Sigmoid colon (tissue), 7 donors: ENCODE data around the gene EMC10. TPM values are rescaled to one million over a fixed set of nuclear protein-coding genes. Genes with fewer than 3 reads are reported as not detected.
A peak's percentile ranks its signal among the peaks of the same experiment; 100 is the strongest.

Source experiments
- DNase-seq: peaks from one replicate; pipeline ENCODE4 v3.0.0-alpha.2; 2019
- H3K27ac ChIP-seq, 4 donors: fragments of 200-600 bp; sonication (generic); one replicate each; pipeline ENCODE4 v1.5.1; 2016 to 2019; ENCODE audit warnings: mild to moderate bottlenecking in 1 of 4
- H3K27me3 ChIP-seq, 3 donors: fragments of 200-600 bp; sonication (generic); one replicate each; pipeline ENCODE4 v1.5.1; 2019; ENCODE audit warnings: mild to moderate bottlenecking in 1 of 3
- H3K36me3 ChIP-seq, 4 donors: fragments of 200-600 bp; sonication (generic); one replicate each; pipeline ENCODE4 v1.5.1; 2016 to 2019
- H3K4me1 ChIP-seq, 4 donors: fragments of 200-600 bp; sonication (generic); one replicate each; pipeline ENCODE4 v1.5.1; 2017 to 2019
- H3K4me3 ChIP-seq, 4 donors: fragments of 200-600 bp; sonication (generic); one replicate each; pipeline ENCODE4 v1.5.1; 2017 to 2019; ENCODE audit warnings: mild to moderate bottlenecking in 2 of 4, moderate library complexity in 1 of 4
- H3K9me3 ChIP-seq, 4 donors: fragments of 200-600 bp in 3 of 4; sonication (generic) in 3 of 4; one replicate each; pipeline versions ENCODE4 v1.5.1 to v1.6.1; 2013 to 2019
- EP300 ChIP-seq, 4 donors: sonication (generic); formaldehyde crosslinking; IDR thresholded peaks; one replicate each; pipeline ENCODE4 v1.6.1; 2017; ENCODE audit warnings: antibody characterized with exemption in 4 of 4
- POLR2A ChIP-seq, 2 donors: fragments of 450-650 bp; IDR thresholded peaks; one replicate each; pipeline ENCODE4 v1.6.1; 2016; ENCODE audit warnings: antibody characterized with exemption in 2 of 2, mild to moderate bottlenecking in 2 of 2, moderate library complexity in 2 of 2
- POLR2AphosphoS5 ChIP-seq, 4 donors: sonication (generic); formaldehyde crosslinking; IDR thresholded peaks; one replicate each; pipeline ENCODE4 v1.6.1; 2017; ENCODE audit warnings: antibody characterized with exemption in 4 of 4
- WGBS, 2 donors: extraction: QIAGEN DNeasy Blood & Tissue Kit; methylation state at CpG; one replicate each; pipeline ENCODE4 v1.1.7; 2013; 5-methylcytosine and 5-hydroxymethylcytosine counted together
- intact Hi-C: fragments of 100-400 bp; cut with DNase I; formaldehyde crosslinking; loops from one replicate; pipeline ENCODE4 v1.15.1; 2023
- polyA plus RNA-seq, 3 donors: library from polyadenylated mRNA; stranded (reverse); fragments of 200-250 nt; gene quantifications; one replicate each; pipeline ENCODE4 v1.2.3, GENCODE V29; 2013
- total RNA-seq, 4 donors: library from RNA; depleted of rRNA; stranded (reverse); fragments of >200 nt; gene quantifications; one replicate each; pipeline ENCODE4 v1.1.0, GENCODE V29; 2016
- TF ChIP-seq, protein P1 (sequence below), 4 experiments: fragments of 450-650 bp in 3 of 4; fragments of 200-600 bp in 1 of 4; IDR thresholded peaks; one replicate each; pipeline ENCODE4 v1.5.1; 2016 to 2019; ENCODE audit warnings: antibody characterized with exemption in 4 of 4, mild to moderate bottlenecking in 3 of 4, moderate library complexity in 2 of 4
- donor health status: healthy with polysubstance abuse.
- donor health status: Bipolar disorder and iron deficiency.
- donor health status: healthy.

EMC10 gene
- total and polyA plus RNA-seq, 7 donors = 34.2 to 140 (median 41.8) TPM

DNA sequence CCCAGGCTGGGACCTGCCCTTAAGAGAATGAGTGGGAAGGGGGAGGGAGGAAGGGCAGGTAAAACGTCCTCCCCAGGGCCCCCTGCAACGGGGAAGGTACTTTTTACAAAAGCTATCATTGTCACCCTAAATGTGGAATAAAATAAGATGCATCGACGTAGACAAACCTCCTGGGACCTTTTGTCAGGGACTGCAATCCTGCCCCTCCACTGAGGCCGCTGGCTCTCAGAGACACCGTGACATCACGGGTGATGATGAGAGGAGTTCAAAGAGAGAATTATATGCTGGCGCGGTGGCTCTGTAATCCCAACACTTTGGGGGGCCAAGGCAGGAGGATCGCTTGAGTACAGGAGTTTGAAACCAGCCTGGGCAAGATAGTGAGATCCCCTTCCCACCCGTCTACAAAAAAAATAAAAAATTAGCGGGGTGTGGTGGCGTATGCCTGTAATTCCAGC is 45.4 kb upstream of the EMC10 start:
- peak overlapping the region in 3 of 4 donors; percentile 34 to 66 (median 47) for H3K27ac ChIP-seq
- H3K27me3 ChIP-seq = peaks cover 12 to 61% (median 61%) of the 10 kb centered on the region in 3 donors
- H3K4me3 ChIP-seq = peak overlapping the region in 3 of 4 donors; percentile 51 to 63 (median 59)
- H3K4me1 ChIP-seq = peaks cover 0 to 26% (median 18%) of the 10 kb centered on the region in 4 donors
- H3K36me3 ChIP-seq = no peaks in the 10 kb centered on the region
- TF ChIP-seq POLR2A (IDR thresholded peaks at IDR 0.05) (no peak), EP300 (IDR thresholded peaks at IDR 0.05) (no peak), POLR2AphosphoS5 (IDR thresholded peaks at IDR 0.05) (no peak)
- TF ChIP-seq, protein P1, sequence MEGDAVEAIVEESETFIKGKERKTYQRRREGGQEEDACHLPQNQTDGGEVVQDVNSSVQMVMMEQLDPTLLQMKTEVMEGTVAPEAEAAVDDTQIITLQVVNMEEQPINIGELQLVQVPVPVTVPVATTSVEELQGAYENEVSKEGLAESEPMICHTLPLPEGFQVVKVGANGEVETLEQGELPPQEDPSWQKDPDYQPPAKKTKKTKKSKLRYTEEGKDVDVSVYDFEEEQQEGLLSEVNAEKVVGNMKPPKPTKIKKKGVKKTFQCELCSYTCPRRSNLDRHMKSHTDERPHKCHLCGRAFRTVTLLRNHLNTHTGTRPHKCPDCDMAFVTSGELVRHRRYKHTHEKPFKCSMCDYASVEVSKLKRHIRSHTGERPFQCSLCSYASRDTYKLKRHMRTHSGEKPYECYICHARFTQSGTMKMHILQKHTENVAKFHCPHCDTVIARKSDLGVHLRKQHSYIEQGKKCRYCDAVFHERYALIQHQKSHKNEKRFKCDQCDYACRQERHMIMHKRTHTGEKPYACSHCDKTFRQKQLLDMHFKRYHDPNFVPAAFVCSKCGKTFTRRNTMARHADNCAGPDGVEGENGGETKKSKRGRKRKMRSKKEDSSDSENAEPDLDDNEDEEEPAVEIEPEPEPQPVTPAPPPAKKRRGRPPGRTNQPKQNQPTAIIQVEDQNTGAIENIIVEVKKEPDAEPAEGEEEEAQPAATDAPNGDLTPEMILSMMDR (IDR thresholded peaks at IDR 0.05) = no peak
- no peaks in the 10 kb centered on the region for H3K9me3 ChIP-seq
- intact Hi-C loops = loop anchor here (5.0 kb wide), 1 partner anchor 49 kb away; the partner anchor contains the start of gene POLD1
- 13 to 32% methylated on average over 13 of the region's 13 CpGs for WGBS, 2 donors
- DNase-seq = no peak

DNA sequence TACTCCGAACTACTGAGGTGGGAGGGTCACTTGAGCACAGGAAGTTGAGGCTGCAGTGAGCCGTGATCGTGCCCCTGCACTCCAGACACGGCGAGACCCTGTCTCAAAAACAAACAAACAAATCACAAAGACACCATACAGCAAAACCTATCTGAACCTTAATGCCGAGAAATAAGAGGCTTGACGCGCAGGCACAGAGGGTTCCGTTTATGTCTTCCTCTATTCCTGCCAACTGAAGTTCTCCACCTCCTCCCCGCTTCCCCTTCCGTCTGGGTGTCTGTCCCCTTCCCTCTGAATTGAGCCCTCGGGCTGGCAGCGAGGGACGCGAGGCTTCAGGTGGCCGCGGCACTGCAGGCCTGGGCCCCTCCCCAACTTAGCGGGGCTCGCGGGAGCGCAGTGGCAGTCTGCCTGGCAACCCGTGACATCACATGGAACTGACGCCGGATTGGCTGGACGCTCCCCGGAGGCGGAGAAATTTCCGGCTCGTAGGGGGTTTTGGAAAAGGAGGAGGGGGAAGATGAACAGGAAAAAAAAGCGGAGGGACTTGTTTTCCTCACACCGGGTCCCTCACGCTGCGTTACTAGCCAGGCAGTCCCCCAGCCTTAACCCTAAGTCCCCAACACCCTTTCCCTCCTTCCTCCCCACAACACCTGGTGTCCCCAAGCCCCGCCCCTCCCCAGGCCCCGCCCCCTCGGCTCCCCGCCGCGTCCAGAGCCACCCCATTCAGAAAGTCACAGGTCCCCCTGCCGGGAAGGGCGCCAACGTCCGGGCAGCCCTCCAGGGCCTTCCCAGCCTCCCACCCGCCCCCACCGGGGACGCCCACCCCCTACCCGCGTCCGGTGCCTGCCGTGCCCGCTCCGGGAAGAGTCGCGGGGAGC is 44.7 kb upstream of the EMC10 start:
- peak; percentile 89 for DNase-seq
- H3K4me3 ChIP-seq = peak overlapping the region; percentile 31 to 63 (median 55)
- TF ChIP-seq EP300 (IDR thresholded peaks at IDR 0.05) = no peak
- TF ChIP-seq POLR2AphosphoS5 (IDR thresholded peaks at IDR 0.05) = peak in 1 of 4 donors; percentile 55
- peaks cover 0 to 26% (median 18%) of the 10 kb centered on the region in 4 donors for H3K4me1 ChIP-seq
- no peaks in the 10 kb centered on the region for H3K36me3 ChIP-seq
- 1% methylated on average over 54 of the region's 54 CpGs for WGBS, 2 donors
- intact Hi-C loops = loop anchor here (5.0 kb wide), 1 partner anchor 49 kb away; the partner anchor contains the start of gene POLD1
- H3K9me3 ChIP-seq = no peaks in the 10 kb centered on the region
- H3K27me3 ChIP-seq = peaks cover 12 to 61% (median 61%) of the 10 kb centered on the region in 3 donors
- peak overlapping the region in 3 of 4 donors; percentile 34 to 66 (median 47) for H3K27ac ChIP-seq

DNA sequence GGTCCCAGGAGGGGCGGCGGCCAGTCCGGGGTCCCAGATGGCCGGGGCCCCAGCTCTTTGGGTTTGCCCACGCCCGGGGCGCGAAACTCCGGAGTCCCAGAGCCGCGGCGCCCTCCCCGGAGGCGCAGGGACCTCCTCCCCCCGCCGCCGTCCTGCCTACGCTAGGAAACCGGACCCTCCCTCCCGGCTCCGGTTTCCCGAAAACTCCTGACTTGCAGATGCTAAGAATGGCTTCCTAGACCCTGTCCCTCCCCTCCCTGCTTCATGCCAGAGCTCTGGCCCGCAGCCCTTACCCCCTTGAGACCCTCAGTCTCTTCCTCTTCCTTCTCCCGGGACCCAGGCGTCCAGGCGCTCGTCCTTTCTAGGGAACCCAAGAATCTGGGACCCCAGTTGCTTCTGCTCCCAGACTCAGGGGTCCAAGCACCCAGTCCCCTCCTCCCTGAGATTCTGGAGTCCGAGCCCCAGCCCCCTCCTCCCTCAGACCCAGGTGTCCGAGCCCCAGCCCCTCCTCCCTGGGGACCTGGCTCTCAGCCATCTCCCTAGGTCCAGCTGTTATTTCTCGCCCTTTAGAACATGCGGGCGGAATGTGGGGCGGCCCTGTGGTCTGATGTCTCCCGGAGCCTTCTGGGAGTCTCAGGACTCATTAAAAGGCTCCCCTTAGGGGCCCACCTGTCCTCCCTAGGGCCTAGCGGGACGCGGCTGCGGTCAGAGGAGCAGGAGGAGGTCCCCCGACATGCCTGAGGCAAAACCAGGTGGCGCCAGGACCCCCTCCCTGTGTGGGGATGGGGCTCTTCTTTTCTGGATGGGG is 43.9 kb upstream of the EMC10 start, which contains the start of gene MYBPC2:
Gene MYBPC2, plus strand, starts transcription at position 672 of the 808 bp plus-strand sequence. Its CDS starts 62 bp downstream, at position 734.
- WGBS, 2 donors = 3% methylated on average over 40 of the region's 40 CpGs
- Histone ChIP-seq H3K9me3 (no peaks in the 10 kb centered on the region), H3K4me3 (peak within 1 kb of the TSS; percentile 31 to 63 (median 55)), H3K4me1 (peaks cover 0 to 26% (median 18%) of the 10 kb centered on the region in 4 donors), H3K27me3 (peaks cover 12 to 61% (median 60%) of the 10 kb centered on the region in 3 donors), H3K36me3 (no peaks in the 10 kb centered on the region), H3K27ac (peak within 1 kb of the TSS in 3 of 4 donors; percentile 34 to 66 (median 47))
- DNase-seq = no peak
- intact Hi-C loops = loop anchor here (5.0 kb wide), 1 partner anchor 50 kb away; the partner anchor contains the start of gene POLD1
- TF ChIP-seq EP300 (IDR thresholded peaks at IDR 0.05) = no peak
- TF ChIP-seq, protein P1 (IDR thresholded peaks at IDR 0.05) = no peak
- TF ChIP-seq POLR2AphosphoS5 (IDR thresholded peaks at IDR 0.05) = no peak
- no peak for TF ChIP-seq POLR2A (IDR thresholded peaks at IDR 0.05)

DNA sequence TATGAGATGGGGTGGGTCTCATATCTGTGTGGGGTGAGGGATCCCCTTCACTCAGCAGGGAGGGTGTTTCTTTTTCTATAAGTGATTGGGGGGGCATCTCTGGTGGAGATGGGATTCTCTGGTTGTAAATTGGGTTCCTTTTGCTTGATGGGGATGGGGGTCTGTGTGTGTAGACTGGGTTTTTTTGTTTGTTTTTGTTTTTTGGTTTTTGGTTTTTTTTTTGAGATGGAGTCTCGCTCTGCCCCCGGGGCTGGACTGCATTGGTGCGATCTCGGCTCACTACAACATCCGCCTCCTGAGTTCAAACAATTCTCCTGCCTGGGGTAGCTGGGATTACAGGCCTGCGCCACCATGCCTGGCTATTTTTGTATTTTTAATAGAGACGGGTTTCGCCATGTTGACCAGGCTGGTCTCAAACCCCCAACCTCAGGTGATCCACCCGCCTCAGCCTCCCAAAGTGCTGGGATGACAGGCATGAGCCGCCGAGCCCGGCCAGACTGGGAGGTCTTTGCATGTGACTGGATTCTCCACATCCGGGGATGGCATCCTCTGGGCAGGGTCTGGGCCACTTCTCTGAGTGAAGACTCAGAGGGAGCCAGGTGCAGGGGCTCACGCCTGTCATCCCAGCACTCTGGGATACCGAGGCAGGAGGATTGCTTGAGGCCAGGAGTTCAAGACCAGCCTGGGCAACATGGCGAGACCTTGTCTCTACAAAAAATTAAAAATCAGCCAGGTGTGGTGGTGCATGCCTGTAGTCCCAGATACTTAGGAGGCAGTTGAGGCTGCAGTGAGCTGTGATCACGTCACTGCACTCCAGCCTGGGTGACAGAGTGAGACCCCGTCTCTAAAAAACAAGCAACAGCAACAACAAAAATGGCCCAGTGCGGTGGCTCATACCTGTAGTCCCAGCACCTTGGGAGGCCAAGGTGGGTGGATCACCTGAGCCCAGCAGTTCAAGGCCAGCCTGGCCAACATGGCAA is 42.8 kb upstream of the EMC10 start:
- Histone ChIP-seq H3K4me1 (peaks cover 0 to 19% (median 16%) of the 10 kb centered on the region in 4 donors), H3K9me3 (no peaks in the 10 kb centered on the region), H3K27ac (no peak overlapping the region), H3K27me3 (peaks cover 12 to 57% (median 51%) of the 10 kb centered on the region in 3 donors), H3K4me3 (no peak overlapping the region), H3K36me3 (no peaks in the 10 kb centered on the region)
- intact Hi-C loops = loop anchor here (5.0 kb wide), 1 partner anchor 51 kb away; the partner anchor contains the start of gene POLD1
- TF ChIP-seq POLR2A (IDR thresholded peaks at IDR 0.05) (no peak), POLR2AphosphoS5 (IDR thresholded peaks at IDR 0.05) (no peak), EP300 (IDR thresholded peaks at IDR 0.05) (no peak)
- TF ChIP-seq, protein P1 (IDR thresholded peaks at IDR 0.05) = no peak
- DNase-seq = no peak
- WGBS, 2 donors = 74 to 81% methylated on average over 19 of the region's 19 CpGs
